HG03045 (cell line): ENCODE data around the gene SGK1.
A peak's percentile ranks its signal among the peaks of the same experiment; 100 is the strongest.
"Not testable (repeated sequence)": the region's sequence is repeated elsewhere in the genome, so short reads cannot be mapped to it uniquely, and the experiment has no call there.

Source experiments
- ATAC-seq: cut with Tn5 transposase; IDR thresholded peaks from one replicate; pipeline ENCODE4 v1.9.1; 2021; ENCODE audit warnings: mild to moderate bottlenecking, moderate library complexity; ENCODE audit not compliant: unreplicated experiment

SGK1 gene

GRCh38 chr6:134307870-134308269, 10.0 kb downstream of the SGK1 start:
- no peak for ATAC-seq

DNA sequence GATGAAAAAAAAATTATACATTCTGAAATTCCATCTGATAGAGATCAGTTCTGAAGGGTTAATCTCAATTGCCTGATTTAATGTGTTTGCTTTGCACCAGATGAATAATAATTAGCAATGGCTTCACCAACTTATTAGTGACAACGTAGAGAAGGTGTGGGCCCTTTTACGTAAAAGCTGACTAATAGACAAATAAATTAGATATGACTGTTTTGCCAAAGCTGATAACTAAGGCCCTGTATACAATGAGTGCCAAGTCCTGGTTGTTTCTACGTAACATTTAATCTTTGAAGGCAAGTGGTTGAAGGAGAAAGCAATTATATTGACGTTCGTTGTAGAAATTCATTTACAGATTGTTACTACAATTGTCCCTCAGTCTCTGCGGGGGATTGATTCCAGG, 10.8 kb downstream of the SGK1 start:
- no peak for ATAC-seq

DNA sequence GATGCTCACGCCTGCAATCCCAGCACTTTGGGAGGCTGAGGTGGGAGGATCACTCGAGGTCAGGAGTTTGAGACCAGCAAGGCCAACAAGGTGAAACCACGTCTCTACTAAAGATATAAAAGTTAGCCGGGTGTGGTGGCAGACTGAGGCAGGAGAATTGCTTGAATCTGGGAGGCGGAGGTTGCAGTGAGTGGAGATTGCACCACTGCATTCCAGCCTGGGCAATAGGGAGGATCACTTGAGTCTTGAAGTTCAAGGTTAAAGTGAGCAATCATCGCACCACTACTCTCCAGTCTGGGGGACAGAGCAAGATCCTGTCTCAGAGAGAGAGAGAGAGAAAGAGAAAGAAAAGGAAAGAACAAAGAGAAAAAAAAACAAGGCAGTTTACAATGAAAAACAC, 13.5 kb downstream of the SGK1 start:
- not testable (repeated sequence) for ATAC-seq

DNA sequence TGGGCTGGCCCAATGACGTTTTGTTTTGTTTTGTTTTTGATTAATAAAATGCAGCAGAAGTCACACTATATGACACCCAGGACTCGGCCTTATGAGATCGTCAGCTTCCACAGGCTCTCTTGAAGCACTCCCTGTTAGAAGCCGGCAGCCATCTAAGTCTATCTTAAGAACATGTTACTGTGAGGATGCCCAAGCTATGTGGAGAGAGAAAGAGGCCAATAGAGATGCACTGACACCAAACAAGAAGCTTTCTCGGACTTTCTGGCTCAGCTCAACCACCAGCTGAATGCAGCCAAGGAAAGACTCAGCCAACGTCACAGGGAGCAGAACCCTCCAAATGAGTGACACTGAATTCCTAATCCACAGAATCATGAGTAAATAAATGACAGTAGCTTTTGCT, 14.0 kb downstream of the SGK1 start:
- ATAC-seq, result no peak

GRCh38 chr6:134299236-134299635, 18.7 kb downstream of the SGK1 start:
- no peak for ATAC-seq

GRCh38 chr6:134296762-134297161, 21.1 kb downstream of the SGK1 start:
- ATAC-seq, result no peak

- ATAC-seq, result peak; percentile 59
Measured at GRCh38 chr6:134295953-134296553, 21.9 kb downstream of the SGK1 start.

DNA sequence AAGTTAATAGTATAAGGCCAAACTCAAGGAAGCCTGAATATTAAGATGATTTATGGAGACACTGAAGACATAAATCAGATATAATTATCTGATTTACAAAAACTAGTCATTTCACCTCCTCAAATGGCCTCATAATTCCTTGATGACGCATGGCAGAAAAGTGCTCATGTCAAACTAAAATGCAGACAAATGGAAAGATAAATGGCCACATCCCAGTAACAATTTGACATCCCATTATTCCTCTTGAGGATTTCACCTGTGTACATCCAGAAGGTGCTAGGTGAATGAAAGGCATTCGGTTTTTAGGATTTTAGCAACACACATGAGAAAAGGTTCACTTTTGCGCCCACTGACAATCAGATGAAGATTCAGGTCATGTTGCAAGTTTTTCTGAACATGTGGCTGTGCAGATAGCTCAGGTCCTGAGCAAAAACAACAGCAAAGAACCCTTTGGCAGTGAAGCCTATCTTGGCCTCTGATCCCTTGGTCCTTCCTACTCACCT, 24.2 kb downstream of the SGK1 start:
- ATAC-seq, result no peak

DNA sequence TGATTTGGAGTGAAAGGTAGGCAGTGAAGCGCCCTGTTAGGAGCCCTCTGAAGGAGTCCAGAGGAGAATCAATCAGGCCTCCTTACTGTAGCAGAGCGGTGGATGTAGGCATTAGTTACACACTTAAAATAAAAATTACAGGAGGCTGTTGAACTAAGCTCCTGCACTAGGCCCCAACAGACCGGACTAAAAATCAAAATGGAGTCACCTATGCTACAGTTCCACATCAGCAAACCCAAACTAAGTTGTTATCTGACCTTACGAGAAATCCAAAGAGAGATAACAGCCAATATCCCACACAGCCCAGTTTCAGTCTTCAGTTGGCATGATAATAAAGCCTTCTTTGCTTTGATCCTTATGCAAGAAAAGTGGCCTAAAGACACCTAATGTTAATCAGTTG, 26.8 kb downstream of the SGK1 start:
- no peak for ATAC-seq

DNA sequence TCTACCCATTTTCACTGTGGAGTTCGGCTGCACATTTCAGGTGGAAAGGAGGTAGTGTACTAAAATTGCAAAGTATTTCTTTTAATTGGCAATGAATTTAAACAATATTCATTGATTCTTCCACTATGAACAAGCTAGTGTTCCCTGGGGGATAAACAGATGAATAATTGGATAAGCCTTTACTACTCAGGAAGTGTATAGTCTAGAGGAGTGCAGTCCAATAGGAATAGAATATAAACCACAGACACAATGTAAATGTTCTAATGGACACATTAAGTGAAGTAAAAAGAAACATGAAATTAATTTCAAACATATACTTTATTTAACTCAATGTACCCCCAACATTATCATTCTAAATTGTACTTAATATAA, 28.7 kb downstream of the SGK1 start:
- no peak for ATAC-seq

DNA sequence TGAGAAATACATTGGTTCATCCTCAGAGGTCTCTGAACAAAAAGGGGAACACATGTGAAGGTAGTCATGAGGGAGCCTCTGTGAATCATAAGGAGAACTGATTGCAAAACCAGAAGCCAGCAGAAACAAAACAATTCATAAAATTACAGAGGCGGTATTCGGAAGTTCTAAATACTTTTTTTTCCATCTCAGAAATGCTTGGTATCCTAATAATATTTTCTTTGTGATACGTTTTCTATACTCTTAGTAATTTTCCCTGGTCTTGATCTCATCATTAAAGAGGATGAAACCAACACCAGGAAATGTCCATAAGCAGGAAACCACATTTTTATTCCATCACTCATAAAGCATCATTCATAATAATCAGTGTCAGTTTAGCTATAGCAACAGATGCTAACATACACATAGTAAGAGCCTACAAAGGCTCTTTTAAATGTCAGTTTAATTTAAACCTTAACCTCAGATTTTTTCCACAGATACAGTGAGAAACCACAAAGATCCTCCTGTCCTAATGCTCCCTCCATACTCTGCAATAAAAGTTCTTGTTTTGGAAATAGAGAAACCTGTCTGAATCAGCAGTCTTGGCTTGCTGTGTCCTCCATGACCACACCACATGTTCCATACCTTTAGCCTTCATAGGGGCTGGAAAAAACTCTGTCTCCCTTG, 29.2 kb downstream of the SGK1 start:
- ATAC-seq, result peak; percentile 73

DNA sequence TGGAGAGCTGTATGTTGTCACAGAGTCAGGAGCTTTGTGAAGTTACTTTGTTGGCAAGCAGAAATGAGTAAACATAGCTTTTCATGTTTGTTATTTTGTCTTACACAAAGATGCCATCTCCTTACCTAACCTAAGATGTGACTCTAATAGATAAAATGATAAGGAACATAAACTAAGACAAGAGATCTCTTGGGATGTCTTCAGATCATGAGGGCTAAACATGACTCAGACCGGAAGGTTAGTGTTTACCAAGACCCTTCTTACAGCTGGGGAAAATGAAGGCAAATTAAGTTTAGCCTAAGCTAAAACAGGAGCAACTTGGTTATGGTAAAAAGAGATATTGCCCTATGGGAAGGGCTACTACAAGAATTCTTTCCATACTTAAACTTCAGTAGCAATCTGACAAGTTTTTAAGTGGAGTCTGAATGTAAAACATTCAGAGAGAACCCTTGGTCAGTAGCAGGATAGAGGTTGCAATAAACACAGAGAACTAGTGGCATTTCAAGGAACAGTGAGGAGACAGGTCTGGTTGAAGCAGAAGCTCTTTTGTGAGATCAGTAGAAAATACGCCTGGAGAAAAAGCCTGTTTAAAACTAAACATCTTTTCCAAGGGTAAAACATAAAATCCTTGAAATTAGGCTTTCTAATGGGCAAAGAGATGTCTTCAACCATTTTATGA, 29.9 kb downstream of the SGK1 start:
- peak; percentile 39 for ATAC-seq

DNA sequence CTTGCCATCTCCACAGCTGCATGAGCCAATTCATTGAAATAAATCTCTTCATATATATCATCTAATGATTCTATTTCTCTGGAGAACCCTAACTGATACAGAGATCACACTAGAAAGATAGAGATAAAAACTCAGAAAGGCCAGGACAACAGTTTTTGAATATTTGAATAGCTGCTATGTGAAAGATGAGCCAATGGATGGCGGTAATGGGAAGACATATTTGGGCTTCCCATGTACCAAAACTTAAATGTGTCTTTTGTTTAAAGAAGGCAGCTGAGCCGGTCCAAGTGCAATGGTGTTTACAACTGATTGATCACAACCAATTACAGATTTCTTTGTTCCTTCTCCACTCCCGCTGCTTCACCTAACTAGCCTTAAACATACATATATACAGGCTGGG, 35.1 kb downstream of the SGK1 start:
- no peak for ATAC-seq

DNA sequence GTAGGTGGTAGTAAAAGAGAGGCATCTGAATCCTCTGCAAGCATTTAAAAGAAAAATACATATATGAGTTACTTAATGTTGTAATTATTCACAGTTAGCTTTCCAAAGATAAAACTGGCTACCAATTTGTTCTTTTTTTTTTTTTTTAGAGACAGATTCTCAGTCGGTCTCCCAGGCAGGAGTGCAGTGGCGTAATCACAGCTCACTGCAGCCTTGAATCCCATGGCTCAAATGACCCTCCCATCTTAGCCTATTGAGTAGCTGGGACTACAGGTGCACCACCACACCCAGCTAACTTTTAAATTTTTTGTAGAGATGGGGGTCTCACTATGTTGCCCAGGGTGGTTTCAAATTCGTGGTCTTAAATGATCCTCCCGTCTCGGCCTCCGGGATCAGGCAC, 36.5 kb downstream of the SGK1 start:
- no peak for ATAC-seq

DNA sequence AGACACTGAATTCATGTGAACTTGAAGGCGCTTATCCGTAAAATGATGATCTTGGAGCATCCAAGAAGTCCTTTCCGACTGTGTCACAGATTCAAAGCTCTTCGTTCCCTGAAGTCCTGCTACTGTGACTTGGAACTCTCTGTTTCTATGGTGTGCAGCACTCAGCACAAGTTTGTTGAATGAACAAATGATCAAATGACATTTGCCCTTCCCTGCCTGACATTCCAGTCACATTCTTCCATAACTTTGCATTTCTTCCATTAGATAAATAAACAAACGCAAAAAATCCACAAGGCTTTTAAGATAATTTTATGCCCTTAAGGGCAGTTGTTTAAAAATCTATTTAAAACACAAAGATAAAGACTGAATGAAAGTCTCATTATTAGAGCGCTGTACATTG, 39.9 kb downstream of the SGK1 start:
- no peak for ATAC-seq

DNA sequence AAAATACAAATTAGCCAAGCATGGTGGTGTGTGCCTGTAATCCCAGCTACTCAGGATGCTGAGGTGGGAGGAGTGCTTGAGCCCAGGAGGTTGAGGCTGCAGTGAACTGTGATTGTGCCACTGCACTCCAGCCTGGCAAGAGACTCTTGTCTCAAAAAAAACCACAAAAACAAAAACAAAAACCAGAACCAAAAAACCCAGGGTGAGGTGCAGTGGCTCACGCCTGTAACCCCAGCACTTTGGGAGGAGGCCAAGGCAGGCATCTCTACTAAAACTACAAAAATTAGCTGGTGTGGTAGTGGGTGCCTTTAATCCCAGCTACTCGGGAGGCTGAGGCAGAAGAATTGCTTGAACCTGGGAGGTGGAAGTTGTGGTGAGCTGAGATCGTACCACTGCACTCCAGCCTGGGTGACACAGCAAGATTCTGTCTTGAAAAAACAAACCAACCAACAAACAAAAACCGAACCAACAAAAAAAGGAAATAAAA, 41.0 kb downstream of the SGK1 start:
- not testable (repeated sequence) for ATAC-seq

GRCh38 chr6:134272374-134272773, 45.5 kb downstream of the SGK1 start:
- ATAC-seq, result no peak

- ATAC-seq, result no peak
Measured at GRCh38 chr6:134267917-134268361, 50.0 kb downstream of the SGK1 start.

DNA sequence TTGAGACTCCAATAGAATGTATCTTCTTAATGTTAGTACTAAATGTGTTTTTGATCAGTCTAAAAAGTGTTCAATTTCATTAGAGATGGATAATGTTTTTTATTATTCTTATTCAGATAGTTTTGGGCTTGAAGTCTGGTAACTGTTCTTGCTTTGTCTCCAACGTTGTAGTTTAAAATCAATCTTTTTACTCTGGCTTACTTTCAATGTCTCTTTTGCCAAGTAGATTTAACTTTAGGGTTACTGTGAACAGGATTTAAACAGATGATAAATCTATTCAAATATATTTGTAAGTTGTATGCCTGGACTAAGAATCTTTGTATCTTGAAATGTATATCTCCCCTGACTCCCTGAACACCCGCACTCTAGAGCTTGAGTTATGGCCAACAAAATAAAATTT, 51.1 kb downstream of the SGK1 start:
- no peak for ATAC-seq

DNA sequence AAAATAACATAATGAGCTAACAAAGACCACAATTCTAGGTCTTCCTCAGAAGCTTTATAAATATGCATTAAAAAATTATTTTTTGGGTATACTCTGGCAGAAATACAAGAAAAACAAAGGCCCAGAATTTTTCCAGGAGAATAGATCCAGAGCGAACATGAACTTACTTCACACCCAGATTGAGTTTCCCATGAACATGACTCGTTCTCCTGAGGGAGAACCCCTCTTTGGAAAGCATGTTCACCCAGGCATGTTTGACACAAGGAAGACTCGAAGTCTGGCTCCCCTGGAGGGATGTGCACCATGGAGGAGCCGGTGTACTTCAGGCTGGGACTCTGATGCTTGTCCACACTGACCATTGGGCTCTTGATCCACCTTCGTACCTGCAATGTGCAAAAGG, 56.1 kb downstream of the SGK1 start:
- no peak for ATAC-seq

GRCh38 chr6:134258849-134259306, 59.0 kb downstream of the SGK1 start:
- no peak for ATAC-seq

DNA sequence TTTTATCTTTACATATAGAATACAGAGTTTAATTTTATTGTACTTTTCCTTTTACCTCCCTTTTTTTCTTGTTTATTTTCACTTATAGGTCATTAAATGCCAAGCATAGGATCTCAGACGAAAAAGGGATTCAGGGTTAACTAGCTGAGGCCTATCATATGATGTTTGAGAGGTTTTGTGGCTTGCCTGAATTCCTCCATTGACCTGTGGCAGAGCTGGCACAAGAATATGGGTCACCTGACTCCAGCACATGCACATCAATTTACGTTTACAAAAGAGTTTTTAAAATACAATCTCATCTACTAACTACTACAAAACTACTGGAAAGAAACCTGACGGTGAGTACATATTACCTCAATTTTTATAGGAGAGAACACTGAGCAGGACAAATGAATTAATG, 60.4 kb downstream of the SGK1 start:
- ATAC-seq, result no peak
